ENCODE data around the gene FOXN3.

The FOXN3 gene

DNA sequence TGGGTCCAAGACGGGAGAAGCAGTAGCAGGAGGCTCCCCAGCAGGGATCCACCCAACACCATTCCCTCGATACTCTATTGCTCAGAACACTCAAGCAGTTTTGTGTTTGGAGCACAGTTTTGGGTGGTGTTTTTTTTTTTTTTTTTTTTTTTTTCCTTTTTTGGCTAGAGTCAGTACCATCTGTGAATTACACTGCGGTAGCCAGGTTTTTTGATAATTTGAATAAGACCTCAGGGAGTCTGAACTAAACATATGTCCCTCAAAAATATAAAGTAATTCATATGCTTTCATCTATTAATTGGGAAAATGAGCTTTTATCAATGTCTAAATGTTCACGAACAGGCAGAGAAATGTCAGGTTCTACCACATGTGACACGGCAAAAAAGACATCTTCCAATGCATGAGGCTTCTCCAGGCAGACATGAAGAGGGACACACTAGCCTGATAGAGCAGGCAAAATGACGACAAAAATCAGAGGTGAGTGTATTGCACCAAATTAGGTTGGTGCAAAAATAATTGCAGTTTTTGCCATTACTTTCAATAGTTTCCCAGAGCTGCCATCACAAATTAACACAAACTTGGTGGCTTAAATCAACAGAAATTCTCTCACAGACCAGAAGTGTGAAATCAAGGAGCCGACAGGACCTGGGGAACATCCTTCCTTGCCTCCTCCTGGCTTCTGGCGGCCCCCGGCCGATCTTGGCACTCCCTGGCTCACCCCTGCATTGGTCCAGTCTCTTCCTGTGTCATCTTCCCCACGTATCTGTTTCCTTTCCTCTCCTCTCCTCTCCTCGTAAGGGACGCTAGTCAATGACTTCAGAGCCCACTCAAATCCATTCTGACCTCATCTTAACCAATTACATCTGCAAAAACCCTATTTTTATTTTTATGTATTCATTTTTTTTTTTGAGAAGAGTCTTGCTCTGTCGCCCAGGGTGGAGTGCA, 33.9 kb downstream of the FOXN3 start:
- no peak for DNase-seq (ENCODE audit: low read depth)

- DNase-seq (ENCODE audit: low read depth), result no peak
These were observed 34.5 kb downstream of the FOXN3 start for GRCh38 chr14:89382487-89382886.

GRCh38 chr14:89379891-89380820, 36.9 kb downstream of the FOXN3 start:
- DNase-seq (ENCODE audit: low read depth), result no peak

DNA sequence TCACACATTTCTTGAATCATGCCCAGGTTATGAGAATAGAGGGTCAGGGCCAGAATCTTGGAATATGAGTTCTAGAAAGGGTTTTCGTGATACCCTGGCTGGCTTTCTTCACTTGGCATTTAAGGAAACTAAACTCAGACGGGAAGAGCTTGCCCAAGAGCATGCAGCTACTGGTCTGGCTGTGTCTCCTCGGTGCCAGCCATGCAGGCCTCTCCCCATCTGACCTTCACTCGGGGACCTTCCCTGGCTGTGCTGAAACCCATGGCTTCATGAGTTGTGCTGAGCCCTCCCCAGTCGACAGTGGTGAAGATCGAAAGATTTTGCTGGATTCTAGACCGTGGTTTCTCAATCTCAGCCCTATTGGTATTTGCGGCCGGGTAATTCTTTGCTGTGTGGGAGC, 38.0 kb downstream of the FOXN3 start:
- no peak for DNase-seq (ENCODE audit: low read depth)

GRCh38 chr14:89378119-89378518, 38.9 kb downstream of the FOXN3 start:
- no peak for DNase-seq (ENCODE audit: low read depth)

DNA sequence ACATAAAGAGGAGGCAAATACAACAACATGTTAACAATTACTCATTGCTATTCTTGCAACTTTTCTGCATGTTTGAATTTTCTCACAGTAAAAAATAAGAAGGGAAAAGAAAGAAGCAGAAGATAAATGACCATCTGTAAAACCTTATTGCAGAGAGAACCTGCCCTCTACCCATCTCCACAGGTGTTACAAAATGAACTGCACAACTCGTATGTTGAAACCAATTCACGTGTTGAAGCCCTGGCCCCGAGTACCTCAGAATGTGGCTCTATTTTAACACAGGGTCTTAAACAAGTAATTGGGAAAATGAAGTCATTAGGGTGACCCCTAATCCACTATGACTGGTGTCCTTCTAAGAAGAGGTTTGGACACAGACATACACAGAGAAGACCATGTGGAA, 39.5 kb downstream of the FOXN3 start:
- DNase-seq (ENCODE audit: low read depth), result no peak

GRCh38 chr14:89374908-89375307, 42.1 kb downstream of the FOXN3 start:
- DNase-seq (ENCODE audit: low read depth), result no peak

DNA sequence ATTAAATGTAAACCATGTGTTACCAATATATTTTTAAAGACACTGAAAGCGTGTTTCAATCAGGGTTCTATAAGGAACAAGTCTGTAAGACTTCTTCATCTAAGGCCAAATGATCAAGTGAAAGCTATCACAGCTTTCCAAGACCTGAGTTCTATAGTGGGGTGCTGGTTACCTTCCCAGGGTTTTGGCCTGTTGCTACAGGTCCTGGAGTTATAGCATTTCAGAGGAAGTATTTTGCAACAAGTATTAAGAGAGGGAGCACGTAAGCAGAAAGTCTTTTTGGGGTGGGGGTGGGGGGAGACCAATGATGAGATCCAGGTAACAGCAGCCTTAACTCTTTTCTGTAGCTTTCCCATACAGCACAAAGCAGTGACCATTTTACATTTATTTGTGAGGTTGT, 43.8 kb downstream of the FOXN3 start:
- no peak for DNase-seq (ENCODE audit: low read depth)

DNA sequence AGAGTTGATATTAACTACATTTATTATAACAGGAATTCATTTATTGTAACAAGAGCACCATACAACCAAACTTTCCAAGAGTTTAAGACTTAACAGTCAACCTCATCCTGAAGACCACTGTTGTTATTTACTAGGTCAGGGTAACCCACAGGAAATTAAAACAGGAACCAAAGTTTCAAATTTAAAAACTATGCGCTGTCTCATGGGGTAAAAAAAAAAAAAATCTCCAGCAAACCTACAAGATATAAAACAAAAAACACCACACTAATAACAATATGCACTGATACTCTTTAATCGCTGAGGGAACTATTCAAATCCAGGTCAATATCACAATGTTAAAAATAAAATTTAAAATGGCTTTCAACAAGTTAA, 44.5 kb downstream of the FOXN3 start:
- no peak for DNase-seq (ENCODE audit: low read depth)

DNA sequence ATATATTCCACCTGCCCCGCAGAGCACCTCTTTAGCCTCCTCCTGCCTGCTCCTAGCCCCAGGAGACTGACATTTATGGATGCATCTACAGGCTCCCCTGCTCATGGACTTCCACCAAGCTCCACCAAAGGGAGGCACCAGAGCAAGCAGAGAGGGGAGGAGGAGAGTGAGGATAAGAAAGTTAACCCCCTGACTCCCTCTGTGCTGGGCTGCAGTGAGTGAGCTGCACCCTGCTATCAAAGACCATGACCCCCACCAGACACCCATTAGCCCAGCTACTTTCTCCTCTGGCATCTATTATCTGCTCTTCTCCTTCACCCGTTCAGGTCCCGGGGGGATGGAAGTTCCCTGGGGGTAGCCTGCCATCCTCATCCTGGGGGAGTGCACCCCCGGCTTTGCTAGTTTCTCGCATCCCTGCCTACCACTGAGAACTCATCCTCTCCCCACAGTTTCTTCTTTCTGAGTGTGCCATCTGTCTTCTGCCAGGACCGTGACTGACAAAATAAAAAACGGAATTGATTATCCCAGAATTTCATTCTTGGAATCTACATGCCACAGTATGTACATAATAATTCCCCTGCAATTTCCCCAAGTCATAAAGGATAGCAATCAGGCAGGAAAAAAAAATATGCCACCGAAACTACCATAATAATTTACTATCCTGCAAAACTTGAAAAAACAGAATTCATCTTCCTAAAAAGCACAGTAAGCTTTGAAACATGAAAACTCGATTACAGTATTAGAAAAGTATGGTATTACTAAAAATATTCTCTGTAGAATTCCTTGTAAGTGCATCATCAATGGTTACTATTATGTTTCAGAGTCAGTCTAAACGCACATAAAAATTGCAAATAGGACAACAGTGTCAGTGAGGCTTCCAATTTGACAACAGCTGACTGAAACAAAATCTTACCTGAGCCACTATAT, 45.2 kb downstream of the FOXN3 start:
- DNase-seq (ENCODE audit: low read depth), result no peak

DNA sequence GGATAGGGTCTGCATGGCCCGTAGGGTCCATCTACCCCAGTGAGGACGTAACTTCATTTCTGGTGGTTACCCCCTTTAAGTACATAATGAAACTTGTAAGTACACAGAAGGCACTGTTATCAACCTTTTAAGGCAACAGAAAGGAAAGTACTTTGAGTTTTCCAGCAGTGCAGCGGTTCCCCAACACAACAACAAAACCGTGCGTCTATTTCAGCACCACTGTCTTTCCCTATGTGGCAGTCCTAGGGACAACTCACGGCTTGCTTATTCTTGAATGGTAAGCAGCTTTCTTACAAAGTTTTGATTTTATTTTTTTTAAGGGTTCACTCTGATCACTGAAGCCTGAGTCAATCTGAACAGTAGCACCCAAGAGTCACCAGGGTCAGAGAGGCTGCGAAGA, 46.3 kb downstream of the FOXN3 start:
- no peak for DNase-seq (ENCODE audit: low read depth)

- DNase-seq (ENCODE audit: low read depth), result no peak
These were observed 46.7 kb downstream of the FOXN3 start for GRCh38 chr14:89370381-89370780.

DNA sequence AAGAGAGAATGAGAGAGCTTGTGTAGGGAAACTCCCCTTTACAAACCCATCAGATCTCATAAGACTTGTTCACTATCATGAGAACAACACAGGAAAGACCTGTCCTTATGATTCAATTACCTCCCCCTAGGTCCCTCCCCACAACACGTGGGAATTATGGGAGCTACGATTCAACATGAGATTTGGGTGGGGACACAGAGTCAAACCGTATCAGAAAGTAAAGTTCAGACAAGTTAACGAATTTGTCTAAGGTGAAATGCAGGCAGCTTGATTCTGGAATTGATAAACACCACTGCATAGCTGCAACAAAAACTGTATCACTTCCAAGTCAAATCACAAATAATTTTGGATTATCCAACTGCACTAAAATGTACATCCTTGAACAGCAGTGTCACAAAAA, 47.4 kb downstream of the FOXN3 start:
- DNase-seq (ENCODE audit: low read depth), result no peak

DNA sequence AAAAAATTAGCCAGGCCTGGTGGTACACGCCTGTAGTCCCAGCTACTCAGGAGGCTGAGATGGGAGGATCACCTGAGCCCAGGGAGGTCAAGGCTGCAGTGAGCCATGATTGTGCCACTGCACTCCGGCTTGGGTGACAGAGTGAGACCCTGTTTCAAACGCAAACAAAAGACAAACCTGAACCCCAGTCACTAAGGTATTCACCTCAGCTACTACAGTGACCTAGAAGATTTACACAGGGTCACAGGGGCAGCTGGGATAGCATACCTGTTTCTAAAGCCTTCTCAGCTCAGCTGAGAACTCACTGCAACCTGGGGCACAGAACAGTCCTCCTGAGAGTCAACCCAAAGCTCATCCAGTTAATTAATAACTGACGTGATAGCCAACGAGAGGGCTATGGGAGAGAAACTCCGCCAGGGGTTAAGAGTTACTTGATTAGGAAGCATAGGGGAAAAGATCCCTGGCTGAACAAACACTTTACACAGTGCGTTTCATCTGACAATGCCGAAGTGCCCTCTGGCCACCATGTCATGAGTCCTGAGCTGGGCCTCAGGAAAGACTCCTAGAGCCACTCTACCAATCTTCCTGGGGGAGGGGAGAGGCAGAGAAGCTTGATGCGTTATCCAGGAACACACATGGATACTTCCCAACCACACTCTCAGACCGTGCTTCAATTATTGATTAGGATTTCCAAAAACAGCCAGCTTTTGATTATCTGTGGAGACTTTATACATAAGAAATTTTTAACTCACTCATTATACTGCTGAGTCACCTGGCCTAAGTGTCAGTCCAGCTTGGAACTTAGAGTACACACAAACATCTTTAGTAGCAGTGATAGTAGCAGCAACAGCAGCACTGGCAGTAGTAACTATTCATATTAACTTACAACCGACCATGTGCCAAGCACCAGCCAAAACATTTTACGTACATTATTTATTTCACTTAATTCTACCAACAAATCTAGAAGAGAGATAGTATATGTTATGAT, 48.2 kb downstream of the FOXN3 start:
- DNase-seq (ENCODE audit: low read depth), result no peak

- DNase-seq (ENCODE audit: low read depth), result no peak
These were observed 49.3 kb downstream of the FOXN3 start for GRCh38 chr14:89367779-89368120.

GRCh38 chr14:89366864-89367778, 49.9 kb downstream of the FOXN3 start:
- no peak for DNase-seq (ENCODE audit: low read depth)

DNA sequence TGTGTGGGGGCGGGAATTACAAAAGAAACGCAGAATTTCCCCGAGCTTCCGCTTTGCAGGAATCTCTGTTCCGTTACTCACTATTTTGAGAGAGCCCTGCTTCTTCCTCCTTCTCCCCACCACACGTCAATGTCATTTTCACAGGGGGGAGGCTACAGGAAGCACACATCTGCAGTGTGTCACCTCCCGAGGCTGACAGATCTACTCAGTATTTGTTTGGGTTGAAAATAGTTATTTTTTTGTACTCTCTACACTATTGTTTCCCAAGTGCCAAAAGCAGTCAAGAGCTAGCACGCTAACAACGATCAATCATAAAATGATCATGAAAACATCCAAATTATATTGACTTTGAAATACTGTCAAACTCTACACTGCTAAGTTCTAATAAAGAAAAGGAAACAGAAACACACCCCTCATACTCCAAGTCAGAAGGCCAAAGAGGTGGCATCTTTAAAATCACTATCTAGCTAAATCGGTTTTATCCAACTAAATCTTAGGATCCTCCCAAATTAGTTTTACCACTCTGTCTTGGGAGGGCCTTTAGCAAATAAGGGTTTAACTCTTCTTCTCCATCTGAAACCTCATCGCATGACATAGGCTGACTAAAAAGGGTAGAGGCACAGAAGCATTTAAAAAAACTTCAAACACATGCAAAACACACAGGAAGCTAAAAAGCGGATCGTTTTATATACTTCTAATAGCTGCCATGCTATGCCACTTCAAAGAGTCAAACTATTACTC, 51.8 kb downstream of the FOXN3 start:
- DNase-seq (ENCODE audit: low read depth), result peak; percentile 26

GRCh38 chr14:89364316-89364715, 52.7 kb downstream of the FOXN3 start:
- DNase-seq (ENCODE audit: low read depth), result no peak

DNA sequence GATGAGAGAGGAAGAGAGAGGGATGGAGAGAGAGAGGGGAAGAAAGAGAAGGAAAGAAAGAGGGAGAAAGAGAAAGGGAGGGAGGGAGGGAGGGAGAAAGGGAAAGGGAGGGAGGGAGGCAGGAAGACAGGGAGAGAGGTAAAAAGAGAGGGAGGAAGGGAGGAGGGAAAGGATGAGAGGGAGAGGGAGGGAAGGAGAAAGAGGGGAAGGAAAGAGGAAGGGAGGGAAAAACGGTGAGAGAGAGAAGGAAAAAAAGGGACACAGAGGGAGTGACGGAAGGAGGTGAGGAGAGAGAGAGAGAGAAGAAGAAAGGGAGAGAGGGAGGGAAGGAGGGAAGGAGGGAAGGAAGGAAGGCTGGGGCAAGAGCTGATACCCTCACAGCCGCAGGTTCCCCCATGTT, 56.8 kb downstream of the FOXN3 start:
- DNase-seq (ENCODE audit: low read depth), result no peak
